ENCODE measurements around the gene KLF16. TPM values are rescaled to one million over a fixed set of nuclear protein-coding genes. Genes with fewer than 3 reads are reported as not detected.

Gene KLF16
- total RNA-seq, 1 experiment from 2014 or later: 64.0 TPM

DNA sequence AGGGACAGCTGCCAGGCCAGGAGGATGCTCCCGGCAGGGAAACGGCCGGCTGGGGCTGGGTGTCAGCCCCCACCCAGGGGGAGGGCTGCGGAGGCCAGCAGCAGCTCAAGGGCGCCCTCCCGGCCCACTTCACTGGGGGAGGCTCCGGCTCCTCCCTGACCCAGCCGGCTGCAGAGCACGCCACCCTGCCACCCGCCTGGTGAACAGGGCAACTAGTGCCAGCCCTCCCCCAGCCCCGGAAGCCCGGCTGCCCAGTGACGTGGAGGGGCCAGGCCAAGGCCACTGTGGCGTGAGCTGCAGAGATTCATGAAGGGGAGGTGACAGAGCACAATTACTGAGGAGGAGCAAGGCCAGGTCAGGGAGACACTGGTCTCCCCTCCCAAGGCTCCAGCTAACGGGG is 29.8 kb downstream of the KLF16 start:
- Mint-ChIP-seq H3K27me3 (ENCODE audit: low read depth) (no peaks in the 10 kb centered on the region), H3K36me3 (no peaks in the 10 kb centered on the region), H3K27ac (no peak overlapping the region), H3K4me3 (no peak overlapping the region), H3K9me3 (no peaks in the 10 kb centered on the region), H3K4me1 (0 out of 2 replicates have a peak, but pooled peaks cover 3% of the 10 kb centered on the region)
- POLR2A ChIA-PET: no interaction called here
- TF ChIP-seq ATF2 (CRISPR knock-in tag; IDR thresholded peaks at IDR 0.05; ENCODE audit: borderline replicate concordance, low read depth): no peak
- TF ChIP-seq, protein P1, sequence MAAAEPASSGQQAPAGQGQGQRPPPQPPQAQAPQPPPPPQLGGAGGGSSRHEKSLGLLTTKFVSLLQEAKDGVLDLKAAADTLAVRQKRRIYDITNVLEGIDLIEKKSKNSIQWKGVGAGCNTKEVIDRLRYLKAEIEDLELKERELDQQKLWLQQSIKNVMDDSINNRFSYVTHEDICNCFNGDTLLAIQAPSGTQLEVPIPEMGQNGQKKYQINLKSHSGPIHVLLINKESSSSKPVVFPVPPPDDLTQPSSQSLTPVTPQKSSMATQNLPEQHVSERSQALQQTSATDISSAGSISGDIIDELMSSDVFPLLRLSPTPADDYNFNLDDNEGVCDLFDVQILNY (CRISPR knock-in tag; IDR thresholded peaks at IDR 0.05): no peak
- no peak for TF ChIP-seq ZNF232 (CRISPR knock-in tag; IDR thresholded peaks at IDR 0.05)
- TF ChIP-seq ZMAT4 (CRISPR knock-in tag; IDR thresholded peaks at IDR 0.05): no peak
- no peak for TF ChIP-seq HMGA2 (CRISPR knock-in tag; IDR thresholded peaks at IDR 0.05)
- CTCF ChIA-PET: interaction anchor here (0.7 to 1.9 kb wide), 3 partner anchors 10 to 113 kb away, joined by 3 to 7 read pairs (median 6); no protein-coding TSS in a partner anchor
- DNase-seq (ENCODE audit: low spot score) (no peak), ATAC-seq (no peak)

- DNase-seq (ENCODE audit: low spot score) (no peak), ATAC-seq (no peak)
- H3K9me3 Mint-ChIP-seq: no peaks in the 10 kb centered on the region
- H3K27ac Mint-ChIP-seq: no peak overlapping the region
- no peaks in the 10 kb centered on the region for H3K36me3 Mint-ChIP-seq
- no peak for TF ChIP-seq ZNF317 (CRISPR knock-in tag; IDR thresholded peaks at IDR 0.05; ENCODE audit: borderline replicate concordance, low read depth)
- H3K4me1 Mint-ChIP-seq: no peaks in the 10 kb centered on the region
- no peak overlapping the region for H3K4me3 Mint-ChIP-seq
- ChIA-PET CTCF (interaction anchor here (0.6 to 0.7 kb wide), 2 partner anchors 40 to 43 kb away, joined by 3 read pairs; no protein-coding TSS in a partner anchor), POLR2A (interaction anchor here (0.5 kb wide), 1 partner anchor 359 kb away, joined by 3 read pairs; no protein-coding TSS in a partner anchor)
- H3K27me3 Mint-ChIP-seq (ENCODE audit: low read depth): no peaks in the 10 kb centered on the region
Measured at GRCh38 chr19:1832046-1832663, 31.2 kb downstream of the KLF16 start.

- ChIA-PET POLR2A (interaction anchor here (0.6 kb wide), 1 partner anchor 171 kb away, joined by 7 read pairs; no protein-coding TSS in a partner anchor), CTCF (no interaction called here)
- no peak overlapping the region for H3K4me3 Mint-ChIP-seq
- no peaks in the 10 kb centered on the region for H3K9me3 Mint-ChIP-seq
- H3K27ac Mint-ChIP-seq: peak overlapping the region; percentile 61
- DNase-seq (ENCODE audit: low spot score): no peak
- peaks cover 1% of the 10 kb centered on the region; the same call in 1 of the 2 replicates for H3K4me1 Mint-ChIP-seq
- H3K36me3 Mint-ChIP-seq: peaks cover under 1% of the 10 kb centered on the region
- no peak for ATAC-seq
- no peaks in the 10 kb centered on the region for H3K27me3 Mint-ChIP-seq (ENCODE audit: low read depth)
- TF ChIP-seq FOXJ3 (CRISPR knock-in tag; IDR thresholded peaks at IDR 0.05; ENCODE audit: borderline replicate concordance): no peak
- no peak for TF ChIP-seq TCF7 (CRISPR knock-in tag; IDR thresholded peaks at IDR 0.05; ENCODE audit: low read depth)
- TF ChIP-seq RELA (CRISPR knock-in tag; IDR thresholded peaks at IDR 0.05; ENCODE audit: borderline replicate concordance): no peak
- TF ChIP-seq TEAD1 (CRISPR knock-in tag; IDR thresholded peaks at IDR 0.05): no peak
- TF ChIP-seq, protein P2, sequence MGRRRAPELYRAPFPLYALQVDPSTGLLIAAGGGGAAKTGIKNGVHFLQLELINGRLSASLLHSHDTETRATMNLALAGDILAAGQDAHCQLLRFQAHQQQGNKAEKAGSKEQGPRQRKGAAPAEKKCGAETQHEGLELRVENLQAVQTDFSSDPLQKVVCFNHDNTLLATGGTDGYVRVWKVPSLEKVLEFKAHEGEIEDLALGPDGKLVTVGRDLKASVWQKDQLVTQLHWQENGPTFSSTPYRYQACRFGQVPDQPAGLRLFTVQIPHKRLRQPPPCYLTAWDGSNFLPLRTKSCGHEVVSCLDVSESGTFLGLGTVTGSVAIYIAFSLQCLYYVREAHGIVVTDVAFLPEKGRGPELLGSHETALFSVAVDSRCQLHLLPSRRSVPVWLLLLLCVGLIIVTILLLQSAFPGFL (CRISPR knock-in tag; IDR thresholded peaks at IDR 0.05; ENCODE audit: borderline replicate concordance): no peak
- TF ChIP-seq, protein P3, sequence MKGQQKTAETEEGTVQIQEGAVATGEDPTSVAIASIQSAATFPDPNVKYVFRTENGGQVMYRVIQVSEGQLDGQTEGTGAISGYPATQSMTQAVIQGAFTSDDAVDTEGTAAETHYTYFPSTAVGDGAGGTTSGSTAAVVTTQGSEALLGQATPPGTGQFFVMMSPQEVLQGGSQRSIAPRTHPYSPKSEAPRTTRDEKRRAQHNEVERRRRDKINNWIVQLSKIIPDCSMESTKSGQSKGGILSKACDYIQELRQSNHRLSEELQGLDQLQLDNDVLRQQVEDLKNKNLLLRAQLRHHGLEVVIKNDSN (CRISPR knock-in tag; IDR thresholded peaks at IDR 0.05): no peak
- TF ChIP-seq ZNF512 (CRISPR knock-in tag; IDR thresholded peaks at IDR 0.05; ENCODE audit: borderline replicate concordance): no peak
- no peak for TF ChIP-seq NR2C2 (CRISPR knock-in tag; IDR thresholded peaks at IDR 0.05)
- no peak for TF ChIP-seq USF2 (CRISPR knock-in tag; IDR thresholded peaks at IDR 0.05)
- no peak for TF ChIP-seq E2F1 (CRISPR knock-in tag; IDR thresholded peaks at IDR 0.05)
- TF ChIP-seq HMGXB4 (CRISPR knock-in tag; IDR thresholded peaks at IDR 0.05): no peak
- no peak for TF ChIP-seq NFATC4 (CRISPR knock-in tag; IDR thresholded peaks at IDR 0.05)
- TF ChIP-seq CREM (CRISPR knock-in tag; IDR thresholded peaks at IDR 0.05): no peak
- TF ChIP-seq EMX1 (CRISPR knock-in tag; IDR thresholded peaks at IDR 0.05): no peak
Measured at GRCh38 chr19:1830978-1831377, 32.4 kb downstream of the KLF16 start.

Measured in WTC11 (cell line).